H1 (cell line): ENCODE data around the gene ADAMTS6. TPM values are rescaled to one million over a fixed set of nuclear protein-coding genes. Genes with fewer than 3 reads are reported as not detected.

Experiments
- CTCF ChIA-PET: fragments of 300-600 bp; sonication (Branson Sonifier 250); formaldehyde crosslinking; loops from one replicate; lab custom pipeline; 2021; ENCODE audit not compliant: partially characterized antibody; lab: Charles Lee
- POLR2A ChIA-PET: fragments of 300-600 bp; sonication (Branson Sonifier 250); formaldehyde crosslinking; loops from one replicate; lab custom pipeline; 2021; ENCODE audit warnings: inconsistent platforms; ENCODE audit not compliant: partially characterized antibody; lab: Charles Lee
- DNase-seq, 2 experiments: peaks; one replicate each; pipeline versions ENCODE4 v3.0.0 to v3.0.0-alpha.2; 2010 to 2022; ENCODE audit warnings: low spot score in 2 of 2, low read depth in 1 of 2, mixed read lengths in 1 of 2
- FAIRE-seq: peaks from 2 replicates; lab custom pipeline; 2011; peaks lifted over from hg19 to GRCh38; lab: Jason Lieb, UNC
- H2AFZ ChIP-seq: 2 replicates; pipeline ENCODE4 v1.8.1; 2012; ENCODE audit warnings: low read length, inconsistent platforms
- H2AK5ac ChIP-seq: 2 replicates; pipeline ENCODE4 v1.6.1; 2013; ENCODE audit warnings: low read depth, low read length
- H2BK120ac ChIP-seq: replicated peaks from 2 replicates; pipeline ENCODE3; 2013; ENCODE audit warnings: low read depth, low read length, inconsistent platforms
- H2BK12ac ChIP-seq: 2 replicates; pipeline ENCODE4 v1.6.1; 2013; ENCODE audit warnings: low read depth, low read length
- H2BK15ac ChIP-seq: 2 replicates; pipeline ENCODE4 v1.6.1; 2013; ENCODE audit warnings: low read length
- H2BK20ac ChIP-seq: 2 replicates; pipeline ENCODE4 v1.6.1; 2013; ENCODE audit warnings: low read length
- H2BK5ac ChIP-seq: 2 replicates; pipeline ENCODE4 v1.6.1; 2013; ENCODE audit warnings: low read depth, low read length
- H3K14ac ChIP-seq: 2 replicates; pipeline ENCODE4 v1.6.1; 2013; ENCODE audit warnings: inconsistent platforms; ENCODE audit not compliant: insufficient read length
- H3K18ac ChIP-seq: 2 replicates; pipeline ENCODE4 v1.6.1; 2013; ENCODE audit warnings: low read length; ENCODE audit errors: extremely low read depth
- H3K23ac ChIP-seq: 2 replicates; pipeline ENCODE4 v1.6.1; 2013; ENCODE audit warnings: inconsistent platforms; ENCODE audit not compliant: insufficient read length
- H3K23me2 ChIP-seq: 2 replicates; pipeline ENCODE4 v1.6.1; 2013; ENCODE audit warnings: low read depth, low read length
- H3K27ac ChIP-seq: 2 replicates; pipeline ENCODE4 v1.6.1; 2011; ENCODE audit warnings: low read depth, low read length, inconsistent platforms
- H3K27me3 ChIP-seq, 4 experiments: replicated peaks in 1 of 4; 1 replicate in 1 of 4; 2 replicates in 3 of 4; pipeline versions ENCODE4 v1.6.1 to v1.8.1; 2011 to 2013; ENCODE audit warnings: low read length in 3 of 4, mild to moderate bottlenecking in 3 of 4, inconsistent platforms in 2 of 4, mixed read lengths in 2 of 4, moderate library complexity in 1 of 4; ENCODE audit not compliant: control insufficient read depth in 3 of 4, insufficient read depth in 3 of 4; ENCODE audit errors: extremely low read depth in 1 of 4
- H3K36me3 ChIP-seq, 4 experiments: 2 replicates each; pipeline versions ENCODE4 v1.6.1 to v1.8.1; 2011 to 2013; ENCODE audit warnings: mild to moderate bottlenecking in 4 of 4, low read length in 3 of 4, moderate library complexity in 2 of 4, control low read depth in 1 of 4, inconsistent platforms in 1 of 4; ENCODE audit not compliant: insufficient read depth in 4 of 4, control insufficient read depth in 2 of 4
- H3K4ac ChIP-seq: replicated peaks from 2 replicates; pipeline ENCODE3; 2013; ENCODE audit warnings: low read length, low read depth, mixed read lengths, inconsistent platforms; ENCODE audit not compliant: insufficient read length
- H3K4me1 ChIP-seq, 4 experiments: replicated peaks in 1 of 4; 1 replicate in 1 of 4; 2 replicates in 3 of 4; pipeline versions ENCODE4 v1.6.1 to v1.8.1; 2011 to 2013; ENCODE audit warnings: low read length in 3 of 4, inconsistent platforms in 2 of 4, mixed read lengths in 1 of 4; ENCODE audit not compliant: insufficient read depth in 4 of 4, control insufficient read depth in 3 of 4
- H3K4me2 ChIP-seq, 2 experiments: 2 replicates each; pipeline versions ENCODE4 v1.6.1 to v1.8.1; 2011 to 2013; ENCODE audit warnings: low read depth in 2 of 2, low read length in 2 of 2, control low read depth in 1 of 2, inconsistent platforms in 1 of 2, mild to moderate bottlenecking in 1 of 2; ENCODE audit not compliant: insufficient read depth in 1 of 2
- H3K4me3 ChIP-seq, 4 experiments: fragments of 200-600, 300-600 bp in 1 of 4; sonication (generic), shearing (Covaris generic), sonication (Bioruptor Twin) in 1 of 4; 2 replicates each; pipeline versions ENCODE4 v1.5.1 to v1.8.1; 2011 to 2016; ENCODE audit warnings: low read length in 4 of 4, low read depth in 3 of 4, control low read depth in 2 of 4, inconsistent platforms in 2 of 4, mild to moderate bottlenecking in 2 of 4, mixed read lengths in 1 of 4, moderate library complexity in 1 of 4; ENCODE audit not compliant: insufficient read depth in 2 of 4; ENCODE audit errors: extremely low read depth in 1 of 4
- H3K56ac ChIP-seq: replicated peaks from 2 replicates; pipeline ENCODE3; 2013; ENCODE audit warnings: low read depth, mild to moderate bottlenecking, mixed read lengths, low read length, inconsistent platforms; ENCODE audit not compliant: insufficient read length
- H3K79me1 ChIP-seq: 2 replicates; pipeline ENCODE4 v1.6.1; 2013; ENCODE audit warnings: low read depth, low read length, control low read depth
- H3K79me2 ChIP-seq, 2 experiments: 2 replicates each; pipeline versions ENCODE4 v1.6.1 to v1.8.1; 2012 to 2013; ENCODE audit warnings: low read length in 2 of 2, mild to moderate bottlenecking in 2 of 2, inconsistent platforms in 1 of 2; ENCODE audit not compliant: insufficient read depth in 2 of 2, control insufficient read depth in 1 of 2
- H3K9ac ChIP-seq, 4 experiments: replicated peaks in 1 of 4; 1 replicate in 1 of 4; 2 replicates in 3 of 4; pipeline versions ENCODE4 v1.6.1 to v1.8.1; 2011 to 2013; ENCODE audit warnings: low read depth in 3 of 4, low read length in 3 of 4, control low read depth in 2 of 4, mild to moderate bottlenecking in 2 of 4, moderate library complexity in 2 of 4, inconsistent platforms in 1 of 4; ENCODE audit errors: extremely low read depth in 1 of 4
- H3K9me3 ChIP-seq, 2 experiments: 2 replicates each; pipeline versions ENCODE4 v1.6.1 to v1.8.1; 2012 to 2013; ENCODE audit warnings: mild to moderate bottlenecking in 2 of 2, moderate library complexity in 2 of 2, control low read depth in 1 of 2, inconsistent platforms in 1 of 2, low read depth in 1 of 2, low read length in 1 of 2, mixed read lengths in 1 of 2; ENCODE audit not compliant: insufficient read depth in 2 of 2
- H4K20me1 ChIP-seq, 2 experiments: replicated peaks in 1 of 2; 2 replicates each; pipeline versions ENCODE3 to v1.8.1; 2011 to 2013; ENCODE audit warnings: inconsistent platforms in 2 of 2, low read length in 2 of 2, mild to moderate bottlenecking in 1 of 2; ENCODE audit not compliant: insufficient read depth in 2 of 2, control insufficient read depth in 1 of 2
- H4K5ac ChIP-seq: 2 replicates; pipeline ENCODE4 v1.6.1; 2013; ENCODE audit warnings: low read length, low read depth, mixed read lengths, inconsistent platforms; ENCODE audit not compliant: insufficient read length
- H4K8ac ChIP-seq: 2 replicates; pipeline ENCODE4 v1.8.0; 2013; ENCODE audit warnings: mild to moderate bottlenecking, moderate library complexity, low read length, inconsistent platforms; ENCODE audit not compliant: insufficient read depth; ENCODE audit errors: extremely low read depth
- H4K91ac ChIP-seq: replicated peaks from 2 replicates; pipeline ENCODE3; 2013; ENCODE audit warnings: low read length, mixed read lengths, inconsistent platforms; ENCODE audit not compliant: insufficient read length
- CHD1 ChIP-seq: IDR thresholded peaks from 2 replicates; pipeline ENCODE4 v1.6.1; 2012; ENCODE audit warnings: low read depth, low read length, improper control_type of control experiment
- CTBP2 ChIP-seq: IDR thresholded peaks from 2 replicates; pipeline ENCODE4 v1.7.0; 2011; ENCODE audit warnings: borderline replicate concordance, mild to moderate bottlenecking, moderate library complexity, mixed read lengths, low read length; ENCODE audit not compliant: insufficient read depth, insufficient read length
- FOSL1 ChIP-seq: IDR thresholded peaks from 2 replicates; pipeline ENCODE4 v1.6.1; 2011; ENCODE audit warnings: mild to moderate bottlenecking, low read depth, low read length, moderate library complexity; ENCODE audit not compliant: insufficient read depth
- JUND ChIP-seq: IDR thresholded peaks from 2 replicates; pipeline ENCODE4 v1.6.1; 2011; ENCODE audit warnings: mild to moderate bottlenecking, improper control_type of control experiment, low read length
- PHF8 ChIP-seq: fragments of 200-600 bp; sonication (generic); conservative IDR thresholded peaks from 2 replicates; pipeline ENCODE4 v1.7.1; 2012; ENCODE audit warnings: low read depth, mild to moderate bottlenecking, inconsistent platforms, low read length, moderate library complexity
- POLR2AphosphoS5 ChIP-seq: IDR thresholded peaks from 2 replicates; pipeline ENCODE4 v1.6.1; 2011; ENCODE audit warnings: low read depth, low read length
- SAP30 ChIP-seq: fragments of 300-600 bp; sonication (generic); IDR thresholded peaks from 2 replicates; pipeline ENCODE4 v1.7.1; 2012; ENCODE audit warnings: low read length, moderate library complexity, mild to moderate bottlenecking, inconsistent platforms; ENCODE audit not compliant: insufficient read depth, insufficient replicate concordance
- SIRT6 ChIP-seq: IDR thresholded peaks from one replicate; pipeline ENCODE4 v1.7.1; 2012; ENCODE audit warnings: low read length, inconsistent platforms
- WGBS, 2 experiments: shearing (Covaris generic) in 1 of 2; methylation state at CpG; one replicate each; pipeline versions ENCODE4 v1.1.6 to v1.1.7; 2013 to 2015; ENCODE audit warnings: low lambda C conversion rate in 2 of 2, mixed read lengths in 2 of 2, inconsistent platforms in 1 of 2, low coverage in 1 of 2, missing lambda C conversion rate in 1 of 2; ENCODE audit not compliant: insufficient replicate concordance in 2 of 2, insufficient coverage in 1 of 2, insufficient read length in 1 of 2; ENCODE audit errors: extremely low coverage in 1 of 2, missing lambda C conversion rate in 1 of 2; 5-methylcytosine and 5-hydroxymethylcytosine counted together
- polyA plus RNA-seq, 7 experiments: library from polyadenylated mRNA; depleted of rRNA in 3 of 7; stranded (reverse) in 5 of 7; unstranded in 2 of 7; fragments of >200 nt in 5 of 7; fragments of 200-250 nt in 2 of 7; gene quantifications; 1 replicate in 5 of 7; 2 replicates in 1 of 7; 4 replicates in 1 of 7; pipeline versions ENCODE4 v1.2.1 to v1.2.3, GENCODE V29; 2011 to 2013; ENCODE audit warnings: missing spikeins in 2 of 7, mixed read lengths in 2 of 7
- total RNA-seq: library from RNA; stranded (reverse); fragmentation: NEBNext Ultra II Directional; extraction: Animal tissue kit (Norgen Biotek cat#: 25700); gene quantifications from 2 replicates; pipeline ENCODE4 v1.2.1, GENCODE V29; 2021
- TF ChIP-seq, protein P1 (sequence below): IDR thresholded peaks from 2 replicates; pipeline ENCODE4 v1.6.1; 2012; ENCODE audit warnings: inconsistent platforms

The ADAMTS6 gene
- total and polyA plus RNA-seq, 2 of the 8 experiments (the other 6 are each of a cell fraction or from before 2014, with no cell fraction given) = 0.74 to 2.4 TPM

DNA sequence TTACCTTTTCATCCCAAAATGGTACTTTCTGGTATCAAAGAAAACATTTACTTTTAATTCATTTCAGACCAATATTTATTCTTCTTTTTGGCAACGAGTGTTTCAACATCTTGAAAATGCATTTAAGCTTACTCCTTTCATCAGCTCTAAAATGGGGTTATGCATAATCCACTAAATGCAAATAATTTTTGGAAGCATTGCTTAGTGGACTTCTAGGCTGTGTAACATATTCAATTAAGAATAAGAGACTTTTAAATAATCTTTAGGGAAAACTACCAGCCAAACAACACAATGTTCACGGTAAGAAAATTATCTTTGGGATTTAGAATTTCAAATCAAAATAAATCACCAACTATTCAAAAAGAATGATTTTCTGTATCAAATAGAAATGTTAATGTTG lies 118.2 kb downstream of the ADAMTS6 start:
- Histone ChIP-seq H4K20me1 (no peaks in the 10 kb centered on the region), H3K27me3 (no peaks in the 10 kb centered on the region), H3K4me1 (peaks cover 0 to 2% (median 1%) of the 10 kb centered on the region in 4 experiments; a peak in 2 of 7 replicates), H2AFZ (no peak overlapping the region), H3K4me2 (no peak overlapping the region), H3K79me2 (no peaks in the 10 kb centered on the region), H3K9ac (no peak overlapping the region), H2BK5ac (no peak overlapping the region), H2AK5ac (no peak overlapping the region), H3K18ac (no peak overlapping the region), H3K56ac (no peak overlapping the region), H3K9me3 (no peaks in the 10 kb centered on the region), H4K91ac (no peak overlapping the region), H3K4ac (no peak overlapping the region), H2BK120ac (no peak overlapping the region), H3K14ac (no peak overlapping the region), H3K36me3 (no peaks in the 10 kb centered on the region), H2BK20ac (no peak overlapping the region), H4K5ac (no peak overlapping the region), H3K23me2 (no peaks in the 10 kb centered on the region), H3K79me1 (no peaks in the 10 kb centered on the region), H3K23ac (no peak overlapping the region), H2BK12ac (no peak overlapping the region), H3K4me3 (no peak overlapping the region), H3K27ac (no peak overlapping the region), H4K8ac (no peak overlapping the region), H2BK15ac (no peak overlapping the region)
- ChIA-PET CTCF (interaction anchor here (1.0 kb wide), 1 partner anchor 10 kb away, joined by 3 read pairs; no protein-coding TSS in a partner anchor), POLR2A (no interaction called here)
- WGBS, 2 experiments = 94% methylated on average over 2 of the region's 2 CpGs; no CpG with 5 or more reads in 1 of the 2 experiments
- FAIRE-seq (no peak), DNase-seq (no peak)
- TF ChIP-seq SAP30 (no peak), PHF8 (no peak), SIRT6 (no peak), JUND (no peak), FOSL1 (no peak), CTBP2 (no peak), CHD1 (no peak), POLR2AphosphoS5 (no peak)
- TF ChIP-seq, protein P1, sequence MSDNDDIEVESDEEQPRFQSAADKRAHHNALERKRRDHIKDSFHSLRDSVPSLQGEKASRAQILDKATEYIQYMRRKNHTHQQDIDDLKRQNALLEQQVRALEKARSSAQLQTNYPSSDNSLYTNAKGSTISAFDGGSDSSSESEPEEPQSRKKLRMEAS = no peak
